ENCODE results near the gene CAP2.

GRCh38 chr6:17588011-17588410, 194.6 kb downstream of the CAP2 start:
- TF ChIP-seq CTCF (IDR thresholded peaks at IDR 0.05 in 4 of 5, conservative IDR thresholded peaks at IDR 0.05 in 1 of 5) = no peak
- no peak for TF ChIP-seq POLR2A (IDR thresholded peaks at IDR 0.05)

Data from gastrocnemius medialis (tissue), 4 donors.